ENCODE results near the gene CTIF. TPM values are rescaled to one million over a fixed set of nuclear protein-coding genes. Genes with fewer than 3 reads are reported as not detected.

Gene CTIF
- total RNA-seq, 1 experiment from 2014 or later: 5.8 TPM

- Histone ChIP-seq H3K4me1 (ENCODE audit: insufficient read depth, low read length) (no peaks in the 10 kb centered on the region), H3K36me3 (ENCODE audit: low read depth, low read length) (no peaks in the 10 kb centered on the region), H4K20me1 (ENCODE audit: low read length) (no peaks in the 10 kb centered on the region), H3K27me3 (ENCODE audit: low read length) (no peaks in the 10 kb centered on the region), H3K9ac (ENCODE audit: low read length) (no peak overlapping the region), H3K9me2 (replicated peaks; ENCODE audit: low read length) (no peaks in the 10 kb centered on the region), H3K27ac (ENCODE audit: low read length) (no peak overlapping the region), H3K4me3 (ENCODE audit: low read length) (no peak overlapping the region), H2AFZ (ENCODE audit: low read length) (no peak overlapping the region), H3F3A (ENCODE audit: low read length, unreplicated experiment) (no peaks in the 10 kb centered on the region), H3K79me2 (ENCODE audit: low read length) (no peaks in the 10 kb centered on the region), H3K9me3 (ENCODE audit: low read length) (no peaks in the 10 kb centered on the region), H3K4me2 (ENCODE audit: low read length) (no peak overlapping the region)
- intact Hi-C loops (cut with micrococcal nuclease): no loop called here
- DNase-seq: no peak
- no peak for ATAC-seq
- CTCF ChIA-PET: no interaction called here
- no TSS peak for BruUV-seq (replicated peaks)
- POLR2A ChIA-PET (ENCODE audit: unreplicated experiment): no interaction called here
- TF ChIP-seq EZH2 (IDR thresholded peaks at IDR 0.05; ENCODE audit: low read length, unreplicated experiment): no peak
- TF ChIP-seq EZH2phosphoT487 (IDR thresholded peaks at IDR 0.05; ENCODE audit: borderline replicate concordance, low read length): no peak
- no peak for TF ChIP-seq CTCF (conservative IDR thresholded peaks at IDR 0.05; ENCODE audit: low read depth, low read length)
These were observed 156.8 kb downstream of the CTIF start for GRCh38 chr18:48695671-48696070.

- Histone ChIP-seq H3K9me3 (ENCODE audit: low read length) (no peaks in the 10 kb centered on the region), H3F3A (ENCODE audit: low read length, unreplicated experiment) (no peaks in the 10 kb centered on the region), H3K79me2 (ENCODE audit: low read length) (no peaks in the 10 kb centered on the region), H2AFZ (ENCODE audit: low read length) (no peak overlapping the region), H3K36me3 (ENCODE audit: low read depth, low read length) (no peaks in the 10 kb centered on the region), H3K4me3 (ENCODE audit: low read length) (no peak overlapping the region), H3K27ac (ENCODE audit: low read length) (no peak overlapping the region), H3K9me2 (replicated peaks; ENCODE audit: low read length) (no peaks in the 10 kb centered on the region), H3K9ac (ENCODE audit: low read length) (no peak overlapping the region), H3K27me3 (ENCODE audit: low read length) (no peaks in the 10 kb centered on the region), H4K20me1 (ENCODE audit: low read length) (no peaks in the 10 kb centered on the region), H3K4me1 (ENCODE audit: insufficient read depth, low read length) (no peaks in the 10 kb centered on the region), H3K4me2 (ENCODE audit: low read length) (no peak overlapping the region)
- intact Hi-C loops (cut with micrococcal nuclease): no loop called here
- TF ChIP-seq EZH2 (IDR thresholded peaks at IDR 0.05; ENCODE audit: low read length, unreplicated experiment) (no peak), CTCF (conservative IDR thresholded peaks at IDR 0.05; ENCODE audit: low read depth, low read length) (no peak), EZH2phosphoT487 (IDR thresholded peaks at IDR 0.05; ENCODE audit: borderline replicate concordance, low read length) (no peak)
- ATAC-seq (no peak), DNase-seq (no peak)
- POLR2A ChIA-PET (ENCODE audit: unreplicated experiment): no interaction called here
- BruUV-seq (replicated peaks): no TSS peak
- CTCF ChIA-PET: no interaction called here
These were observed 157.4 kb downstream of the CTIF start for GRCh38 chr18:48696218-48696617.

- no peak overlapping the region for H2AFZ ChIP-seq (ENCODE audit: low read length)
- H3K4me1 ChIP-seq (ENCODE audit: insufficient read depth, low read length): no peaks in the 10 kb centered on the region
- BruUV-seq (replicated peaks): no TSS peak
- H3K27me3 ChIP-seq (ENCODE audit: low read length): no peaks in the 10 kb centered on the region
- no peak overlapping the region for H3K4me3 ChIP-seq (ENCODE audit: low read length)
- intact Hi-C loops (cut with micrococcal nuclease): no loop called here
- H4K20me1 ChIP-seq (ENCODE audit: low read length): no peaks in the 10 kb centered on the region
- H3F3A ChIP-seq (ENCODE audit: low read length, unreplicated experiment): no peaks in the 10 kb centered on the region
- H3K9ac ChIP-seq (ENCODE audit: low read length): no peak overlapping the region
- no peak overlapping the region for H3K27ac ChIP-seq (ENCODE audit: low read length)
- H3K9me3 ChIP-seq (ENCODE audit: low read length): no peaks in the 10 kb centered on the region
- DNase-seq (no peak), ATAC-seq (no peak)
- no peaks in the 10 kb centered on the region for H3K9me2 ChIP-seq (replicated peaks; ENCODE audit: low read length)
- ChIA-PET CTCF (no interaction called here), POLR2A (ENCODE audit: unreplicated experiment) (no interaction called here)
- TF ChIP-seq CTCF (conservative IDR thresholded peaks at IDR 0.05; ENCODE audit: low read depth, low read length): no peak
- TF ChIP-seq EZH2phosphoT487 (IDR thresholded peaks at IDR 0.05; ENCODE audit: borderline replicate concordance, low read length): no peak
- no peak for TF ChIP-seq EZH2 (IDR thresholded peaks at IDR 0.05; ENCODE audit: low read length, unreplicated experiment)
- H3K79me2 ChIP-seq (ENCODE audit: low read length): no peaks in the 10 kb centered on the region
- H3K4me2 ChIP-seq (ENCODE audit: low read length): no peak overlapping the region
- no peaks in the 10 kb centered on the region for H3K36me3 ChIP-seq (ENCODE audit: low read depth, low read length)
These were observed 158.6 kb downstream of the CTIF start for GRCh38 chr18:48697441-48697840.
